Stimulated activated CD8-positive, alpha-beta memory T cell treated with anti-CD3 and anti-CD28 coated beads, Interleukin-15, amount 100 ng/mL, for 4 hours (primary cell): ENCODE results near the gene ITGA2.
"Not testable (repeated sequence)": the region's sequence is repeated elsewhere in the genome, so short reads cannot be mapped to it uniquely, and the experiment has no call there.

Experiments
- DNase-seq, 2 donors: peaks; one replicate each; pipeline ENCODE4 v3.0.0-alpha.2; 2020; ENCODE audit warnings: low read depth in 2 of 2

The ITGA2 gene

GRCh38 chr5:53099546-53099945 is 110.4 kb downstream of the ITGA2 start:
- no peak for DNase-seq

- DNase-seq: no peak
Measured at GRCh38 chr5:53100606-53101005, 111.5 kb downstream of the ITGA2 start.

- no peak for DNase-seq
Measured at GRCh38 chr5:53105611-53106300, 116.6 kb downstream of the ITGA2 start.

- no peak for DNase-seq
Measured at GRCh38 chr5:53109056-53109442, 119.9 kb downstream of the ITGA2 start.

GRCh38 chr5:53109443-53110127 is 120.4 kb downstream of the ITGA2 start, which contains the start of gene MOCS2:
MOCS2 (minus strand) TSS chr5:53109757; CDS start chr5:53107174, 2,583 bp downstream.
- peak; percentile 76 to 80 for DNase-seq

- DNase-seq: no peak
Measured at GRCh38 chr5:53110156-53110555, 121.0 kb downstream of the ITGA2 start.

- no peak for DNase-seq
Measured at GRCh38 chr5:53111139-53111538, 122.0 kb downstream of the ITGA2 start.

GRCh38 chr5:53112307-53112706 is 123.2 kb downstream of the ITGA2 start:
- DNase-seq: not testable (repeated sequence)

- no peak for DNase-seq
Measured at GRCh38 chr5:53112909-53113308, 123.8 kb downstream of the ITGA2 start.

- no peak for DNase-seq
Measured at GRCh38 chr5:53113947-53114346, 124.8 kb downstream of the ITGA2 start.

GRCh38 chr5:53114988-53115387 is 125.8 kb downstream of the ITGA2 start:
- DNase-seq: no peak

GRCh38 chr5:53116597-53116996 is 127.4 kb downstream of the ITGA2 start:
- DNase-seq: no peak

- no peak for DNase-seq
Measured at GRCh38 chr5:53118879-53119278, 129.7 kb downstream of the ITGA2 start.

- DNase-seq: no peak
Measured at GRCh38 chr5:53120165-53120564, 131.0 kb downstream of the ITGA2 start.

- no peak for DNase-seq
Measured at GRCh38 chr5:53123702-53124101, 134.6 kb downstream of the ITGA2 start.

- DNase-seq: no peak
Measured at GRCh38 chr5:53126521-53126920, 137.4 kb downstream of the ITGA2 start.

GRCh38 chr5:53127107-53127506 is 138.0 kb downstream of the ITGA2 start:
- no peak for DNase-seq

- DNase-seq: no peak
Measured at GRCh38 chr5:53128481-53128880, 139.3 kb downstream of the ITGA2 start.

GRCh38 chr5:53130266-53130665 is 141.1 kb downstream of the ITGA2 start:
- DNase-seq: no peak

GRCh38 chr5:53133020-53133419 is 143.9 kb downstream of the ITGA2 start:
- no peak for DNase-seq
